Activated CD4-positive, alpha-beta T cell treated with anti-CD3 and anti-CD28 coated beads for 48 hours (primary cell): ENCODE measurements around the gene NSMCE1.
"Not testable (repeated sequence)": the region's sequence is repeated elsewhere in the genome, so short reads cannot be mapped to it uniquely, and the experiment has no call there.

Experiments used
- DNase-seq: peaks from one replicate; pipeline ENCODE4 v3.0.0-alpha.2; 2020

The NSMCE1 gene

DNA sequence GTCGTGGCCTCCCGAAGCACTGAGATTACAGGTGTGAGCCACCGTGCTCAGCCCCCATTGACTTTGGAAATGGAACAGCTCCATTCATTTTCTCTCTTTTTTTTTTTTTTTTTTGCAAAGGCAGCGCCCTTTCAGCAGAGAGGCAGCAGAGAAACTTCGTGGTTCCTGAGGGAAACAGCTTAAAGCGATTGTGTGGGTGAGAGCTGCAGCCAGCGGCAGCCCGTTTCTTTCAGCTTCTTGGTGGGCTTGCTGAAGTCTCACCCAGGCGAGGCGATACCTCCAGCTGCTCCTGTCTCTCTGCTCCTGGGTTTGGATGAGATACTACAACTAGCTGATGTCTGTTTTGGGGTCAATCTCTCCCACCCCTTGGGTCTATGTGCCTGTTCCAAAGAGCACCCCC lies 57.5 kb downstream of the NSMCE1 start:
- DNase-seq, result no peak

GRCh38 chr16:27210174-27210573 lies 58.4 kb downstream of the NSMCE1 start:
- no peak for DNase-seq

- no peak for DNase-seq
These were observed 59.0 kb downstream of the NSMCE1 start for GRCh38 chr16:27209591-27209990.

- no peak for DNase-seq
These were observed 59.8 kb downstream of the NSMCE1 start for GRCh38 chr16:27208796-27209195.

DNA sequence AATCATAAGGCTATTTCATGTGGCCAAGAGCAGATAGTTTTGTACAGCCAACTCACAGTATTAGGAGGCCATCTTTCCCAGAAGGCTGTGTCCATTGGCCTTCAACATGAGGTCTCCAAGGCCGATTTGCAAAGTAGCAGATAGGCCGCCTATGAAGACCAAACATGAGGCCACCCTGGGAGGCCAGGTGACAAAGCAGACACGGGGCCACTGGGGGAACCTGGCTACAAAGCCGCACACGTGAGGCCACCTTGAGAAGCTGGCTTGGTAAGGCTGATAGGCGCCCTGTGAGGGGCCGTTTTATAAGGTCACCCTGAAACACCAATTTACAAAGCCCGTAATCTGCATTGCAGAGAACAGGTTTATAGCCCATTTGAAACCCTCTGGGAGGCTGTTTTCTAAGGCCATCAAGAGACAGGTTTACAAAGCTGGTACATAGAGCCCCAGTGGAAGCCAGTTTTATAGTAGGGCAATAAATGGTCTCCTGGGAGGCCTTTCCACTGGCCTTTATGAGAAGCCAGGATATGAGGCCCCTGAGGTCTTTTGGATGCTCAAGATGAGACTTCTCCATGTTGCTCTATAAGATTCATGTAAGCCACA lies 60.4 kb downstream of the NSMCE1 start:
- no peak for DNase-seq

GRCh38 chr16:27207121-27207520 lies 61.5 kb downstream of the NSMCE1 start:
- DNase-seq, result not testable (repeated sequence)

DNA sequence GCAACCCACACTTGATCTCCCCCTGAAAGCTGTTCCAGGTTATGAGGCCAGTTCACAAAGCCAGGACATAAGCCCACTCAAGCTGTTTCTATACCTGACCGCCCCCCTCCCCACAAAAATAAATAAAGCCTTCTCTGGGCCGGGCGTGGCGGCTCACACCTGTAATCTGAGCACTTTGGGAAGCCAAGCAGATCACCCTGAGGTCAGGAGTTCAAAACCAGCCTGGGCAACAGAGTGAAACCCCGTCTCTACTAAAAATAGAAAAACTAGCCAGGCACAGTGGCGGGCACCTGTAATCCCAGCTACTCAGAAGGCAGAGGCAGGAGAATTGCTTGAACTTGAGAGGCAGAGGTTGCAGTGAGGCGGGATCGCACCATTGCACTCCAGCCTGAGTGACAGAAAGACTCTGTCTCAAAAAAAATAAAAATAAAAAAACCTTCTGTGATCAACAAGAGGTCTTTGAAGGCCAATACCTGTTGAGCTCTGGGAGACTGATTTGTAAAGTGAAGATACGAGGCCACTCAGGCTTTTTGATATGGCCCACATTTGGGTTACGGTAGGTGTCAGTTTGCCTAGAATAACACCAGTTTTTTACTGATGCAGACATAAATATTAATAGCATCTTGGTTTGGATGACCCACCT lies 63.0 kb downstream of the NSMCE1 start:
- DNase-seq, result no peak

DNA sequence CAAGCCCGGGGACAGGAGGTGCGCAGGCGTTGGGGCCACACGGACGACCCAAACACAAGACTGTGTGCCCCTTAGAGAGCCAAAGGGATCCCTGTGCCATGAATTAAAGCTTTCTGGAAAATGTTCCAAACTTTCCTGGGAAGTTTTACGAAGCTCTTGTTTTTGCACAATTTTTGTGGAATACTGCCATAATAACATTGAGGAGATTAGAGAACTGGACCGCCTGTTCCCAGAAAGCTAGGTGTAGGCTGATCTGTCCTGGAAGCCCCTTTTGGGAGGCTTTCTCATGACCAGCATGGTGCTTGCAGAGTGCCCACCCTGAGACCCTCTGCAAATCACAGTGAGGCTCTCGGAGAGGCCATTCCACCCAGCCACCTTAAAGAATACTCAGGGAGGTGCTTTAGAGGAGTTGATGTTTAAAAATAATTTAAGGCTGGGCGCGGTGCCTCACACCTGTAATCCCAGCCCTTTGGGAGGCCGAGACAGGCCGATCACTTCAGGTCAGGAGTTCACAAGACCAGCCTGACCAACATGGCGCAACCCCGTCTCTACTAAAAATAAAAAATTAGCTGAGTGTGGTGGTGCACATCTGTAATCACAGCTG lies 64.2 kb downstream of the NSMCE1 start:
- no peak for DNase-seq

GRCh38 chr16:27203507-27204311 lies 64.9 kb downstream of the NSMCE1 start, which contains the start of gene KDM8:
Gene KDM8 (plus strand): TSS chr16:27203526. CDS start chr16:27210124, 6,598 bp downstream.
- DNase-seq, result peak; percentile 100

- DNase-seq, result peak; percentile 94
These were observed 65.6 kb downstream of the NSMCE1 start for GRCh38 chr16:27202923-27203506.

DNA sequence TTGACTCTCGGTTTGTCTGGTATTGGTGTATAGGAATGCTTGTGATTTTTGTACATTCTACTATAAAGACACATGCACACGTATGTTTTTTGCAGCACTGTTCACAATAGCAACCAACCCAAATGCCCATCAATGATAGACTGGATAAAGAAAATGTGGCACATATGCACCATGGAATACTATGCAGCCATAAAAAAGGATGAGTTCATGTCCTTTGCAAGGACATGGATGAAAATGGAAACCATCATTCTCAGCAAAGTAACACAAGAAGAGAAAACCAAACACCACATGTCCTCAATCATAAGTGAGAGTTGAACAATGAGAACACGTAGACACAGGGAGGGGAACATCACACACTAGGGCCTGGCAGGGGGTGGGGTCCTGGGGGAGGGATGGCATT lies 67.7 kb downstream of the NSMCE1 start:
- DNase-seq, result not testable (repeated sequence)

- DNase-seq, result no peak
These were observed 68.8 kb downstream of the NSMCE1 start for GRCh38 chr16:27199736-27200135.

DNA sequence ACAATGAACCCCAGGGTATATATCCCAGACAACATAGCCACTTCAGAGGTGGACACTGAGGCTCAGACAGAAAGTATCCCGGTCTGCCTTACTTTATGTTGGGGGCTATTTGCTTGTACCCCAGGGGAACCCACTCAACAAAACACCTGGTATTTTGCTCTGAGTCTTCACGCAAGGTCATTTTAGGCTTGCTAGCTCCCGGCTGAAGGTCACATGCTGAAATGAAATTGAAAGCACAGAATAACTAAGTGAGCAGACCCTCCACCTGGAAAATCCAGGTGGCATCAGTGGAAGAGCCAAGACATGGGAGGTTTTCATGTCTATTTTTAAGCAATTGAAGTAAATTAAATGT lies 69.4 kb downstream of the NSMCE1 start:
- no peak for DNase-seq

DNA sequence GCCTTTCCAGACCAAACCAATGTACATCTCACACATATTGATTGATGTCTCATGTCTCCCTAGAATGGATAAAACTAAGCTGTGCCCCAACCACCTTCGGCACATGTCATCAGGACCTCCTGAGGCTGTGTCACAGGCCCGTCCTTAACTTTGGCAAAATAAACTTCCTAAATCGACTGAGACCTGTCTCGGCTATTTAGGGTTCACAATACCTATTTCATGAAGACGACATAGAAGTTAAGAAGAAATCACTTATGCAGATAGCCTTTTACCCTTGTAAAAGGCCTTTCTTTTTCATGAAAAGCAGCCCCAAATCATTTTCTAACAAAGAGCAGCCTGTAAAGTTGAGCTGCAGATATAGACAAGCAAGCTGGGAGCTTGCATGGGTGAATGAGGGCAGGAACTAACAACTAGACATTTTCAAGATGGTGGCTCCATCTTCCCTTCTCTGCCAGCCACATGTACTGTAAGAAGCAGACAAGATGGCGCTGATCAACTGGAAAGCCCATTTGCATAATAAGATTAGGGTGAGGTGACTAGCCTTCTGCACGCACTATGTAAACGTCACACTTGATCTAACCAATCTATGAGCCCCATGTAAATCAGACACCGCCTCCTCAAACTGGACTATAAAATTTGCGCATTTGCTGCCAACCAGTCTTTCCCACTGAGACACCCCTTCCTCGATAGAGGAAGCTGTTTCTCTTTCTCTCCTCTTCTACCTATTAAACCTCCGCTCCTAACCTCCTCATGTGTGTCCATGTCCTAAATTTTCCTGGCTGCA lies 69.9 kb downstream of the NSMCE1 start:
- DNase-seq, result no peak

- DNase-seq, result no peak
These were observed 71.6 kb downstream of the NSMCE1 start for GRCh38 chr16:27197004-27197403.

DNA sequence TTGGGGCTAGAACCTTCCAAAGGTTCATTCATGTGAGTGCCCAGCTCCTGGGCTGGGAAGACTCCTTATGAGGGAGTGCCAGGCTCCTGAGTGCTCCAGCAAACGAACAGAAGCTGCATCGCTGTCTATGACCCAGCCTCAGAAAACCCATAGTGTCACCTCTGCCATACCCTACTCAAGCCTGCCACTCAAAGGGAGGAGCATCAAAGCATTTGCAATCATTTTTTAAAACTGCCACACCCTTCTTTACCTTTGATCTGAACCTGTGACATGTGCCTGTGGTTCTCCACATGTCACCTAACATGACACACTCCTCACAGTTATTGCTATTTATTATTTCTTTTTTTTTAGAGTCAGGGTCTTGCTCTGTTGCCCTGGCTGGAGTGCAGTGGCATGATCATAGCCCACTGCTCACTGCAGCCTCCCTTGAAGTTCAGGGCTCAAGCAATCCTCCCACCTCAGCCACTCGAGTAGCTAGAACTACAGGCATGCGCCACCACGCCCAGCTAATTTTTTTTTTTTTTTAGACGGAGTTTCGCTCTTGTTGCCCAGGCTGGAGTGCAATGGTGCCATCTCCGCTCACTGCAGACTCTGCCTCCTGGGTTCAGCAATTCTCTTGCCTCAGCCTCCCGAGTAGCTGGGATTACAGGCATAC lies 72.5 kb downstream of the NSMCE1 start:
- DNase-seq, result no peak

DNA sequence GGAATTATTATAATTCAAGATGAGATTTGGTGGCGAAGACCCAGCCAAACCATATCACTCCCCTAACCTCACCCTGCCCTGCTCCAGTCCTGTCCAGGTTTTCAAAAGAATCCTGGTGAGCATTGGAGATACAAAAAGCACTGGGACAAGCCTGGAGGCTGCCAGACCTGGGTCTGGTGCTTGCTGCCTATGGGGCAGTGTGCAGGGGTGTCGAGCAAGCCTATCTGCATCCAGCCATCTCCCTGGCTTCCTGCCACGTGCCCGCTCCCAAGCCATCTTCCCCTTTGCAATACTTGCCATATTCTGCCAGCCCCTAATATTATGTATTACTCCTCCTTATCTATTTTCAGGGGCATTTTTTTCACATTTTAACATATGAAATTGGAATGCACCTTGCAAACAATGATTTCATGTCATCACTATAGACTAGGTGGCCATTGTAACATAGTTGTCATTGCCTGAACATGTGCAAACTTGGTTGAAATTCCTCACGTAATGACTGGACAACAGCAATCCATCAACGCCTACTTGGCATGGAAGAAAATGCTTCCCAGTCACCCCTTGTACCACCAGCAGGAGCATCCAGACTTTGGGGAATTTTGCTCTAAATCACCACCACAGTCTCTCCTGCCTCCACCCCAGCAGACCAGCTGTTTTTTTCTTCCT lies 73.4 kb downstream of the NSMCE1 start:
- DNase-seq, result no peak

DNA sequence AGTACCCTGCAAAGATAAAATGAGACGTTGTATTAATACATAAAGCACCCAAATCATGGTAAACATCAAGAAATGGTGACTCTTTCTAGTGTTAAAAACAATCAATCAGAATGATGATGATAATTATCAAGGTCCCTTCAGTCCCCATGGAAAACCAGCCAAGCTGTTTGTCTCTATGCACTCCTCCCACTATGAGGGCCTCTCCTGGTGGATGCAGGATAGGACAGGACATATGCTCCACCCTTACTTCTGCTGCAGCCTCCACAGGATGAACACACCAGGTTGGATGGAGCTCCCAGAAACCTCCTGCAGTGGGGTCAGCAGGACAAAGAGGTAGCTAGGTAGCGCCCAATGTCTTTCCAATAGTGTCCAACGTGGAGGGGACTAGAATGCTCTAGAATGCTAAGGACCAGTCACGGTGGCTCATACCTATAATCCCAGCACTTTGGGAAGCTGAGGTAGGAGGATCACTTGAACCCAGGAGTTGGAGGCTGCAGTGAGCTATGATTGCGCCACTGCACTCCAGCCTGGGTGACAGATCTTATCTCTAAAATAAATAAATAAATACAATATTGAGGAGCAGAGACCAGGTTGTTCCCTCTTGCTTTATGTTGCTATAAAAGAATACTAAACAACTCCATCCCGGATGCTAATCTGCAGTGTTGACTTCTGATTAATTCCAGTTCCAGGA lies 75.1 kb downstream of the NSMCE1 start:
- DNase-seq, result no peak

- no peak for DNase-seq
These were observed 77.1 kb downstream of the NSMCE1 start for GRCh38 chr16:27191352-27191924.

DNA sequence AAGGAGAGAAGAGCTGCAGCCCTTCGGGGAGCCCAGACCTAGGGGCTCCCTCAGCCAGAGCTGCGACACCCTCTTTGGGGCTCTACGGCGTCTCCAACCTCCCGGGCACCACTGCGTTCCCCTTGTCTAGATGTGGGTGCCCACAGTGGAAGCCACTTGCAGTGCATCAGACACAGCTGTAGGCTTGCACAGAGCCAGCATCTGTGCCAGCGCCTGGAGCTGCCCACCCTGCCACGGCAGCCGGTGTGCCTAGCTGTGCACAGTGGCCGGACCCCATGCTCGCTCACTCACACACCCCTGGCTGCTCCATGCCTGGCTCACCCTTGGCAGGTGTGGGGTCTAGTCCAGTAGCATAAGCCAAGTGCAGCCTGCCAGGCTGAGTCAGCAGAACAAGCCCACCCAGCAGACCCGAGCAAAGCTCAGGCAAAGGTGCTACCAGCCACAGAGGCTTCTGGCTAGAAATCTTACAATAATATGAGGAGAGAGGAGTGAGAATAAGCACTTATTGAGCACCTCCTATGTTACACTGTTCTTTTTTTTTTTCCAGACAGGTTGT lies 78.2 kb downstream of the NSMCE1 start:
- DNase-seq, result no peak
